Measurements from ENCODE around the gene PALLD. TPM values are rescaled to one million over a fixed set of nuclear protein-coding genes. Genes with fewer than 3 reads are reported as not detected.
A peak's percentile ranks its signal among the peaks of the same experiment; 100 is the strongest.
"Not testable (repeated sequence)": the region's sequence is repeated elsewhere in the genome, so short reads cannot be mapped to it uniquely, and the experiment has no call there.

Gene PALLD
- total RNA-seq, 1 experiment from 2014 or later = 23.7 TPM

DNA sequence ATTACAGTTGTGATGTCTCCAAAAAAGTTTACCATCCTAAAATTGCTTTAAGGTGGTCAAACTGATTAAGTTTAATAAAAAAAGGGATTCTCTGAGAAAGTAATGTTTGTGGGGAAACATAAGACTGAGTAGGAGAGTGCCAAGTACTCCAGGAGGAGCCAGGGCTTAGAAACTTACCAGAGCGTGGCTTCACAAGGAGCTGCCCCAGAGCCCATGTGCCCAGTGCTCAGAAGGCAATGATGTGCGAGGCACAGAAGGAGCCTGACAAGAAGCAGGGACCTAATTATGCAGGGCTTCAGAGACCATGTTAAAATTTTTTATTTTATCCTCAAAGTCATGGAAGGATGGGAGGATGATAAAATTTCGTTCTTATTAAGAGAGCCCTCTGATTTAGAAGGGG, 204.2 kb downstream of the PALLD start (continued):
- TF ChIP-seq, protein P1, sequence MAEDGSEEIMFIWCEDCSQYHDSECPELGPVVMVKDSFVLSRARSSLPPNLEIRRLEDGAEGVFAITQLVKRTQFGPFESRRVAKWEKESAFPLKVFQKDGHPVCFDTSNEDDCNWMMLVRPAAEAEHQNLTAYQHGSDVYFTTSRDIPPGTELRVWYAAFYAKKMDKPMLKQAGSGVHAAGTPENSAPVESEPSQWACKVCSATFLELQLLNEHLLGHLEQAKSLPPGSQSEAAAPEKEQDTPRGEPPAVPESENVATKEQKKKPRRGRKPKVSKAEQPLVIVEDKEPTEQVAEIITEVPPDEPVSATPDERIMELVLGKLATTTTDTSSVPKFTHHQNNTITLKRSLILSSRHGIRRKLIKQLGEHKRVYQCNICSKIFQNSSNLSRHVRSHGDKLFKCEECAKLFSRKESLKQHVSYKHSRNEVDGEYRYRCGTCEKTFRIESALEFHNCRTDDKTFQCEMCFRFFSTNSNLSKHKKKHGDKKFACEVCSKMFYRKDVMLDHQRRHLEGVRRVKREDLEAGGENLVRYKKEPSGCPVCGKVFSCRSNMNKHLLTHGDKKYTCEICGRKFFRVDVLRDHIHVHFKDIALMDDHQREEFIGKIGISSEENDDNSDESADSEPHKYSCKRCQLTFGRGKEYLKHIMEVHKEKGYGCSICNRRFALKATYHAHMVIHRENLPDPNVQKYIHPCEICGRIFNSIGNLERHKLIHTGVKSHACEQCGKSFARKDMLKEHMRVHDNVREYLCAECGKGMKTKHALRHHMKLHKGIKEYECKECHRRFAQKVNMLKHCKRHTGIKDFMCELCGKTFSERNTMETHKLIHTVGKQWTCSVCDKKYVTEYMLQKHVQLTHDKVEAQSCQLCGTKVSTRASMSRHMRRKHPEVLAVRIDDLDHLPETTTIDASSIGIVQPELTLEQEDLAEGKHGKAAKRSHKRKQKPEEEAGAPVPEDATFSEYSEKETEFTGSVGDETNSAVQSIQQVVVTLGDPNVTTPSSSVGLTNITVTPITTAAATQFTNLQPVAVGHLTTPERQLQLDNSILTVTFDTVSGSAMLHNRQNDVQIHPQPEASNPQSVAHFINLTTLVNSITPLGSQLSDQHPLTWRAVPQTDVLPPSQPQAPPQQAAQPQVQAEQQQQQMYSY (CRISPR knock-in tag; IDR thresholded peaks at IDR 0.05) = no peak
- TF ChIP-seq, protein P2, sequence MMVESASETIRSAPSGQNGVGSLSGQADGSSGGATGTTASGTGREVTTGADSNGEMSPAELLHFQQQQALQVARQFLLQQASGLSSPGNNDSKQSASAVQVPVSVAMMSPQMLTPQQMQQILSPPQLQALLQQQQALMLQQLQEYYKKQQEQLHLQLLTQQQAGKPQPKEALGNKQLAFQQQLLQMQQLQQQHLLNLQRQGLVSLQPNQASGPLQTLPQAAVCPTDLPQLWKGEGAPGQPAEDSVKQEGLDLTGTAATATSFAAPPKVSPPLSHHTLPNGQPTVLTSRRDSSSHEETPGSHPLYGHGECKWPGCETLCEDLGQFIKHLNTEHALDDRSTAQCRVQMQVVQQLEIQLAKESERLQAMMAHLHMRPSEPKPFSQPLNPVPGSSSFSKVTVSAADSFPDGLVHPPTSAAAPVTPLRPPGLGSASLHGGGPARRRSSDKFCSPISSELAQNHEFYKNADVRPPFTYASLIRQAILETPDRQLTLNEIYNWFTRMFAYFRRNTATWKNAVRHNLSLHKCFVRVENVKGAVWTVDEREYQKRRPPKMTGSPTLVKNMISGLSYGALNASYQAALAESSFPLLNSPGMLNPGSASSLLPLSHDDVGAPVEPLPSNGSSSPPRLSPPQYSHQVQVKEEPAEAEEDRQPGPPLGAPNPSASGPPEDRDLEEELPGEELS (CRISPR knock-in tag; IDR thresholded peaks at IDR 0.05) = no peak
- TF ChIP-seq FOXK1 (CRISPR knock-in tag; IDR thresholded peaks at IDR 0.05) = no peak

DNA sequence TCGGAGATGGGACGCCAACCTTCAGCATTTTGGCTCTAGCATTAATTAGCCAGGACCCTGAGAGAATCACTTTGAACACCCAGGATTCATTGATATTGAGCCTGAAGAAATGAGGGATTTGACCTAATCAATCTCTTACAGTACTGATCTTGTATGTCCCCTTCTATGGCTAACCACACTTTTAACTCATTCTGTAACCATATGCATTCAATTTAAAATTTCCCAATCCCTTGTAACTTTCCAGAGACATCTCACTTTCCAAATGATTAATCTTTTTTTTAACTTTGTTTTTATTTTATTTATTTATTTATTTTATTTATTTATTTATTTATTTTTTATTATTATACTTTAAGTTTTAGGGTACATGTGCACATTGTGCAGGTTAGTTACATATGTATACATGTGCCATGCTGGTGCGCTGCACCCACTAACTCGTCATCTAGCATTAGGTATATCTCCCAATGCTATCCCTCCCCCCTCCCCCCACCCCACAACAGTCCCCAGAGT, 205.8 kb downstream of the PALLD start:
- TF ChIP-seq HMGA2 (CRISPR knock-in tag; IDR thresholded peaks at IDR 0.05) = peak; percentile 74
- H3K4me1 Mint-ChIP-seq; POLR2A ChIA-PET; DNase-seq (ENCODE audit: low spot score); CTCF ChIA-PET; H3K4me3 Mint-ChIP-seq; H3K9me3 Mint-ChIP-seq; H3K27ac Mint-ChIP-seq; H3K27me3 Mint-ChIP-seq (ENCODE audit: low read depth); ATAC-seq; H3K36me3 Mint-ChIP-seq: not testable (repeated sequence)

DNA sequence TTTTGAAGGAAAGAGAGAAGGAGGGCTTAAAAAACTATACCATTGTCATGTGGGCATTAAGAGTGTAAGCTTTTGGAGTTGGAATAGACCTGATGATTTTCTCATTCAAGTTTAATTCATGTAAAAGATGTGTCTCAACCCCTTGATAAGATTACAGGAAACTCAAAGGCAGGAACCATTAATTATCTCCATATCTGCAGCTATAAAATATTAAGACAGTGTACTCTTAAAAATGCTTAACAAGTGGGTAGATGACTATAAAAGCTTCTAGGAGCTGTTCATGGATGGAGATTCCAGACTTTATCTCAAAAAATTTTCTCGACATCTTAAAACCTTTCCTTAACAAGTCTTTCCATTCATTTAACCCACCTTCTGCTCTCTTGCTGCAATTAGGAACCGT, 208.3 kb downstream of the PALLD start:
- no peak for ATAC-seq
- no peaks in the 10 kb centered on the region; the same call in 1 of the 2 replicates for H3K4me1 Mint-ChIP-seq
- H3K27me3 Mint-ChIP-seq (ENCODE audit: low read depth) = no peaks in the 10 kb centered on the region
- ChIA-PET CTCF (no interaction called here), POLR2A (interaction anchor here (0.7 kb wide), 1 partner anchor 193 kb away, joined by 3 read pairs; no protein-coding TSS in a partner anchor)
- H3K4me3 Mint-ChIP-seq = no peak overlapping the region
- H3K27ac Mint-ChIP-seq = no peak overlapping the region
- H3K36me3 Mint-ChIP-seq = no peaks in the 10 kb centered on the region
- DNase-seq (ENCODE audit: low spot score) = no peak
- no peaks in the 10 kb centered on the region for H3K9me3 Mint-ChIP-seq
- no peak for TF ChIP-seq ZNF671 (CRISPR knock-in tag; IDR thresholded peaks at IDR 0.05)
- no peak for TF ChIP-seq CREM (CRISPR knock-in tag; IDR thresholded peaks at IDR 0.05)
- TF ChIP-seq, protein P3, sequence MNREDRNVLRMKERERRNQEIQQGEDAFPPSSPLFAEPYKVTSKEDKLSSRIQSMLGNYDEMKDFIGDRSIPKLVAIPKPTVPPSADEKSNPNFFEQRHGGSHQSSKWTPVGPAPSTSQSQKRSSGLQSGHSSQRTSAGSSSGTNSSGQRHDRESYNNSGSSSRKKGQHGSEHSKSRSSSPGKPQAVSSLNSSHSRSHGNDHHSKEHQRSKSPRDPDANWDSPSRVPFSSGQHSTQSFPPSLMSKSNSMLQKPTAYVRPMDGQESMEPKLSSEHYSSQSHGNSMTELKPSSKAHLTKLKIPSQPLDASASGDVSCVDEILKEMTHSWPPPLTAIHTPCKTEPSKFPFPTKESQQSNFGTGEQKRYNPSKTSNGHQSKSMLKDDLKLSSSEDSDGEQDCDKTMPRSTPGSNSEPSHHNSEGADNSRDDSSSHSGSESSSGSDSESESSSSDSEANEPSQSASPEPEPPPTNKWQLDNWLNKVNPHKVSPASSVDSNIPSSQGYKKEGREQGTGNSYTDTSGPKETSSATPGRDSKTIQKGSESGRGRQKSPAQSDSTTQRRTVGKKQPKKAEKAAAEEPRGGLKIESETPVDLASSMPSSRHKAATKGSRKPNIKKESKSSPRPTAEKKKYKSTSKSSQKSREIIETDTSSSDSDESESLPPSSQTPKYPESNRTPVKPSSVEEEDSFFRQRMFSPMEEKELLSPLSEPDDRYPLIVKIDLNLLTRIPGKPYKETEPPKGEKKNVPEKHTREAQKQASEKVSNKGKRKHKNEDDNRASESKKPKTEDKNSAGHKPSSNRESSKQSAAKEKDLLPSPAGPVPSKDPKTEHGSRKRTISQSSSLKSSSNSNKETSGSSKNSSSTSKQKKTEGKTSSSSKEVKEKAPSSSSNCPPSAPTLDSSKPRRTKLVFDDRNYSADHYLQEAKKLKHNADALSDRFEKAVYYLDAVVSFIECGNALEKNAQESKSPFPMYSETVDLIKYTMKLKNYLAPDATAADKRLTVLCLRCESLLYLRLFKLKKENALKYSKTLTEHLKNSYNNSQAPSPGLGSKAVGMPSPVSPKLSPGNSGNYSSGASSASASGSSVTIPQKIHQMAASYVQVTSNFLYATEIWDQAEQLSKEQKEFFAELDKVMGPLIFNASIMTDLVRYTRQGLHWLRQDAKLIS (CRISPR knock-in tag; IDR thresholded peaks at IDR 0.05; ENCODE audit: borderline replicate concordance) = no peak
- TF ChIP-seq TCF7 (CRISPR knock-in tag; IDR thresholded peaks at IDR 0.05; ENCODE audit: low read depth) = no peak
- no peak for TF ChIP-seq FOXJ3 (CRISPR knock-in tag; IDR thresholded peaks at IDR 0.05; ENCODE audit: borderline replicate concordance)
- TF ChIP-seq SMAD3 (CRISPR knock-in tag; IDR thresholded peaks at IDR 0.05; ENCODE audit: borderline replicate concordance) = no peak
- no peak for TF ChIP-seq ZNF416 (CRISPR knock-in tag; IDR thresholded peaks at IDR 0.05)
- no peak for TF ChIP-seq SOX15 (CRISPR knock-in tag; IDR thresholded peaks at IDR 0.05)
- TF ChIP-seq ZBTB21 (CRISPR knock-in tag; IDR thresholded peaks at IDR 0.05; ENCODE audit: borderline replicate concordance) = no peak
- TF ChIP-seq SP1 (CRISPR knock-in tag; conservative IDR thresholded peaks at IDR 0.05) = no peak
- TF ChIP-seq, protein P4, sequence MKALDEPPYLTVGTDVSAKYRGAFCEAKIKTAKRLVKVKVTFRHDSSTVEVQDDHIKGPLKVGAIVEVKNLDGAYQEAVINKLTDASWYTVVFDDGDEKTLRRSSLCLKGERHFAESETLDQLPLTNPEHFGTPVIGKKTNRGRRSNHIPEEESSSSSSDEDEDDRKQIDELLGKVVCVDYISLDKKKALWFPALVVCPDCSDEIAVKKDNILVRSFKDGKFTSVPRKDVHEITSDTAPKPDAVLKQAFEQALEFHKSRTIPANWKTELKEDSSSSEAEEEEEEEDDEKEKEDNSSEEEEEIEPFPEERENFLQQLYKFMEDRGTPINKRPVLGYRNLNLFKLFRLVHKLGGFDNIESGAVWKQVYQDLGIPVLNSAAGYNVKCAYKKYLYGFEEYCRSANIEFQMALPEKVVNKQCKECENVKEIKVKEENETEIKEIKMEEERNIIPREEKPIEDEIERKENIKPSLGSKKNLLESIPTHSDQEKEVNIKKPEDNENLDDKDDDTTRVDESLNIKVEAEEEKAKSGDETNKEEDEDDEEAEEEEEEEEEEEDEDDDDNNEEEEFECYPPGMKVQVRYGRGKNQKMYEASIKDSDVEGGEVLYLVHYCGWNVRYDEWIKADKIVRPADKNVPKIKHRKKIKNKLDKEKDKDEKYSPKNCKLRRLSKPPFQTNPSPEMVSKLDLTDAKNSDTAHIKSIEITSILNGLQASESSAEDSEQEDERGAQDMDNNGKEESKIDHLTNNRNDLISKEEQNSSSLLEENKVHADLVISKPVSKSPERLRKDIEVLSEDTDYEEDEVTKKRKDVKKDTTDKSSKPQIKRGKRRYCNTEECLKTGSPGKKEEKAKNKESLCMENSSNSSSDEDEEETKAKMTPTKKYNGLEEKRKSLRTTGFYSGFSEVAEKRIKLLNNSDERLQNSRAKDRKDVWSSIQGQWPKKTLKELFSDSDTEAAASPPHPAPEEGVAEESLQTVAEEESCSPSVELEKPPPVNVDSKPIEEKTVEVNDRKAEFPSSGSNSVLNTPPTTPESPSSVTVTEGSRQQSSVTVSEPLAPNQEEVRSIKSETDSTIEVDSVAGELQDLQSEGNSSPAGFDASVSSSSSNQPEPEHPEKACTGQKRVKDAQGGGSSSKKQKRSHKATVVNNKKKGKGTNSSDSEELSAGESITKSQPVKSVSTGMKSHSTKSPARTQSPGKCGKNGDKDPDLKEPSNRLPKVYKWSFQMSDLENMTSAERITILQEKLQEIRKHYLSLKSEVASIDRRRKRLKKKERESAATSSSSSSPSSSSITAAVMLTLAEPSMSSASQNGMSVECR (CRISPR knock-in tag; IDR thresholded peaks at IDR 0.05; ENCODE audit: borderline replicate concordance) = no peak
- no peak for TF ChIP-seq CREB1 (CRISPR knock-in tag; IDR thresholded peaks at IDR 0.05)
- TF ChIP-seq, protein P5, sequence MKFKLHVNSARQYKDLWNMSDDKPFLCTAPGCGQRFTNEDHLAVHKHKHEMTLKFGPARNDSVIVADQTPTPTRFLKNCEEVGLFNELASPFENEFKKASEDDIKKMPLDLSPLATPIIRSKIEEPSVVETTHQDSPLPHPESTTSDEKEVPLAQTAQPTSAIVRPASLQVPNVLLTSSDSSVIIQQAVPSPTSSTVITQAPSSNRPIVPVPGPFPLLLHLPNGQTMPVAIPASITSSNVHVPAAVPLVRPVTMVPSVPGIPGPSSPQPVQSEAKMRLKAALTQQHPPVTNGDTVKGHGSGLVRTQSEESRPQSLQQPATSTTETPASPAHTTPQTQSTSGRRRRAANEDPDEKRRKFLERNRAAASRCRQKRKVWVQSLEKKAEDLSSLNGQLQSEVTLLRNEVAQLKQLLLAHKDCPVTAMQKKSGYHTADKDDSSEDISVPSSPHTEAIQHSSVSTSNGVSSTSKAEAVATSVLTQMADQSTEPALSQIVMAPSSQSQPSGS (CRISPR knock-in tag; IDR thresholded peaks at IDR 0.05; ENCODE audit: borderline replicate concordance, low read depth) = no peak
- TF ChIP-seq GABPB1 (CRISPR knock-in tag; IDR thresholded peaks at IDR 0.05) = no peak
- TF ChIP-seq ETV6 (CRISPR knock-in tag; IDR thresholded peaks at IDR 0.05) = no peak

Data from WTC11 (cell line).